HG02610 (cell line): ENCODE measurements around the gene CIART.

Experiments used
- ATAC-seq: cut with Tn5 transposase; IDR thresholded peaks from one replicate; pipeline ENCODE4 v1.9.1; 2021; ENCODE audit warnings: mild to moderate bottlenecking, moderate library complexity; ENCODE audit not compliant: unreplicated experiment

Gene CIART

DNA sequence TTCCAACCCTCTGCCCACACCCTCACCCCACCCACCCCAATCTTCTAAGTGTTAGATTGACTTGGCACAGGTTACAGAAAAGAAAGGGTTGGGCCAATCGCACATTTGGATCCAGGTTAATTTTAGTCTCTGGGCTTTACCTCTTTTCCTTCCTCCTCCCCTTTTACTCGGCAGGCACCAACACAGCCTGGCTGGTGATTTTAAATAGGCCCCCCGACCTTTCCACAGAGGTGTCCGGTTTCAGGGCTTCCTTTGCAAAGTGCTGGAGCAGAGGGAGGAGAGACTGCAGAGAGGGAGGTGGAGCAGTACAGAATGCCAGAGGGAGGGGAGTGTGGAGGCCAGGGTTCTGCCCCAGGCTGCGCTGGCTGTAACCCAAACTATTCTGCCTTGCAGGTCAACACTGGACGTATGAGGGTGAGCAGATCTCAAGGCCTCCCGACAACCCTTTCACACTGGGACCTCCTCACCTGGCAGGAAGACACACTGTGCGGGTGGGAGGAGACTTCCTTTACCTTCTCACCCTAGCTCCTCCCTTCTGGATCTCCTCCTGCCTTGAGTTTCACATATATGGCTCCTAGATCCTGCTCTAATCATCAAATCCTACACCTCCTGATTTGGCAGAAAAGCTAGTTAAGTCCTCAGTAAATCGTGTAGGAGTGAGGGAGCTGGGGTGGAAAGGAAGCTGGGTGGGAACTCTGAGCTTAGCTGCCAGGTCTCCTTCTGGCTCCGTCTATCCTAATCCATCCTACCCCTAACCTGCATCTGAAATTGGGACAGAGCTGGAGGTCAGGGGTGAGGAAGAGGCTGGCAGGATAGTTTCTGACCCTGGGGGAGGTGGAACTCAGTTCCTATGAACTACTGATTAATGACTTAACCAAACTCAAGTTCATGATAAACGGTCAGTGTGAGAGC lies 22.3 kb upstream of the CIART start:
- ATAC-seq = no peak

DNA sequence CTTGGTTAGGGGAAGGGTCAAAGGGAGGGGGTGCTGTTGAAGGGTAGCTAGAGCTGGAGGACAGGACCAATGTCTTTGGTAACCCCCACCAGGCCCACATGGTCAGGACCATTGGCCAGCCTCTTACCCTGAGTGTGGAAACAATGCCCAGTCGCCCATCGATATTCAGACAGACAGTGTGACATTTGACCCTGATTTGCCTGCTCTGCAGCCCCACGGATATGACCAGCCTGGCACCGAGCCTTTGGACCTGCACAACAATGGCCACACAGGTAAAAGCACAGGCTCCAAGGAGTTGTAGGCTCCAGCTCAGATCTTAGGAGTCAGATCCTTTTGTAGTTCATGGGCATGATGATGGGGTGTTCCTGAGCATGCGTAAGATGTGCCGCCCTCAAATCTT lies 21.0 kb upstream of the CIART start:
- ATAC-seq = no peak

- ATAC-seq = no peak
Measured at GRCh38 chr1:150262388-150263320, 19.7 kb upstream of the CIART start.

- ATAC-seq = no peak
Measured at GRCh38 chr1:150263549-150263948, 18.8 kb upstream of the CIART start.

GRCh38 chr1:150267896-150268295 lies 14.5 kb upstream of the CIART start:
- ATAC-seq = no peak

DNA sequence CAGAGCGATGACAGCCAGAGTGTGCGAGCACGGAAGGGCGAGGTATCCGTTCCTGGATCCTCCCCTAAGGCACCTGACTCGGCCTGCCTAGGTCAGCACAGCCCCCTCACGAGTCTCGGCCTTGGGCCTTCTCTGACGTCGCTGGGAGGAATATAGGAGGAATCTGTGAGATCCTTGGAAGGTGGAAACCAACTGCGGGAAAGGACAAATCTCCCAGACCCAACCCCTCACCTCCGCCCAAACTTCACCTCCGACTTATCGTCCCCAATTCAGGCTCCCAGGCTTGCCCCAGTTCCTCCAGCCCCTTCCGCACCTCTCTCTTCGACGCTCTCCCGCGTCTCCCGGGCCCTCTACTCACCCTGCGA lies 14.0 kb upstream of the CIART start:
- peak; percentile 29 for ATAC-seq

DNA sequence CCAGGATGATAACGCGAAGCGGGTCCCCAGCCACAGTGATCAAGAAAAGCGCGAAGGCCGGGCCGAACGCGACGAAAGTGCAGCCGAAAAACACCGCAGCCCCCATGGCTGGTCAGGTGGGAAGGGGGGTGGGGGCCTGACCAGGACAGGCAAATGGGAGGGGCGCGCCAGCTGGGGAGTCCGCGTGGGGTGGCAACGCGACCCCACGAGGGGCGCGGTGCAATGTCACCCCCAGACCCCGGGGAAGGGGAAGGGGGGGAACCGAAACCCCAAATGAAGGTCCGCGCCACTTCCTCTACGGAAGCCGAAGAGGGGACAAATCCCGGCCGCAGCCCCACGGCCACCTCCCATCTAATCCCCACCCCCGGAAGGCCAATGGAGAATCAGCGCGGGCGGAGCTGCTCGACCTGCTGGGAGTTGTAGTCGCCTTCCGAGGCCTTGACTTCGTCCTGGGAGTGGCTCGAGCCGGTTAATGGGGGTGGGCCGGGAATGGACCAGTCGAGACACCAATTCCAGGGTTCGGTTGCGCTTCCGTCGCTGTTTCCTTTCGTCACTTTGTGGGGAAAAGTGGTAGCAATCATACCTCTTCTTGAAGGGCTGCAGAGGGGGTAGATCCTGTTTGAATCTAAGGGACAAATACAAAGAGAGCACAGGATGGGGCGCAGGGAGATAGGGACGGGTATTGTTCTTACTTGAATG lies 13.5 kb upstream of the CIART start, which contains the start of gene APH1A:
Gene APH1A (minus strand): TSS at position 312 of the 699 bp plus-strand sequence. CDS start 206 bp downstream, at position 106.
- peak; percentile 85 for ATAC-seq

- no peak for ATAC-seq
Measured at GRCh38 chr1:150269451-150269850, 12.9 kb upstream of the CIART start.

GRCh38 chr1:150271291-150271959 lies 10.9 kb upstream of the CIART start:
- no peak for ATAC-seq

GRCh38 chr1:150273311-150273710 lies 9.0 kb upstream of the CIART start:
- ATAC-seq = no peak

- ATAC-seq = no peak
Measured at GRCh38 chr1:150280138-150280707, 2.1 kb upstream of the CIART start.

DNA sequence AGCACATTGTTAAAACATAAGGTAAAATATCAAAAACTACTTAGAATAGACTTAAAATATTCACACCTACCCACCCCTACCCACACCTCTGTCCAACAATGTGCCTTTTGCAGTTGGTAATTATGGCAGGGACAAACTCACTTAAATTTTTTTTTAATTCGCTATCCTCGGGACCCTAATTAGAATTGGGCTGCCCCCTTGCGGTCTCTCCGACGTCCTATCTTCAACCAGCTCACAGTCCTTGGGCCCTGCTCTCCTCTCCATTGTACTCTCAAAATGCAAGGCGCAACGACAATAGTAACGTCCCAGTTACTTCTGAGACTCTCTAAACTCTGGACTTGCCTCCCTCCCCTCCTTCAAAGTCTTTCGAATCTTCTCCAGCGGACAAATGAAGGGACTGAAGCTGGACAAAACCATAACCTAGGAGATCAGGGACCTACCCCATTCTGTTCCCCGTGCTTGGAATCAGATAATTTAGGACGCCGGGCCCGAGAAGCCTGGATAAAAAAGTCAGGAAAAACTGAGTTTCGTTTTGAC lies 1.1 kb upstream of the CIART start:
- no peak for ATAC-seq

GRCh38 chr1:150282558-150282958 lies 204 bp downstream of the CIART start:
- ATAC-seq = peak; percentile 5

DNA sequence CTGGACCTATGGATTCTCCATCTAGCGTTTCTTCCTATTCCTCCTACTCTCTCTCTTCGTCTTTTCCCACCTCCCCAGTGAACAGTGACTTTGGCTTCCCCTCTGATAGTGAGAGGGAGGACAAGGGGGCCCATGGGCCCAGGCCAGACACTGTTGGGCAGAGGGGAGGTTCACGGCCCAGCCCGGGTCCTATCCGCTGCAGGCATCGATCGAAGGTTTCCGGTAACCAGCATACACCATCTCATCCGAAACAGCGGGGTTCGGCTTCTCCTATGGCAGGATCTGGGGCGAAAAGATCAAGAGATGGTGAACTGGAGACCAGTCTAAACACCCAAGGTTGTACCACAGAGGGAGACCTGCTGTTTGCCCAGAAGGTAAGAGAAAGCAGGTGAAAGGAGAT lies 906 bp downstream of the CIART start:
- ATAC-seq = no peak

GRCh38 chr1:150288382-150288781 lies 6.0 kb downstream of the CIART start:
- no peak for ATAC-seq

GRCh38 chr1:150288822-150289221 lies 6.5 kb downstream of the CIART start:
- no peak for ATAC-seq

DNA sequence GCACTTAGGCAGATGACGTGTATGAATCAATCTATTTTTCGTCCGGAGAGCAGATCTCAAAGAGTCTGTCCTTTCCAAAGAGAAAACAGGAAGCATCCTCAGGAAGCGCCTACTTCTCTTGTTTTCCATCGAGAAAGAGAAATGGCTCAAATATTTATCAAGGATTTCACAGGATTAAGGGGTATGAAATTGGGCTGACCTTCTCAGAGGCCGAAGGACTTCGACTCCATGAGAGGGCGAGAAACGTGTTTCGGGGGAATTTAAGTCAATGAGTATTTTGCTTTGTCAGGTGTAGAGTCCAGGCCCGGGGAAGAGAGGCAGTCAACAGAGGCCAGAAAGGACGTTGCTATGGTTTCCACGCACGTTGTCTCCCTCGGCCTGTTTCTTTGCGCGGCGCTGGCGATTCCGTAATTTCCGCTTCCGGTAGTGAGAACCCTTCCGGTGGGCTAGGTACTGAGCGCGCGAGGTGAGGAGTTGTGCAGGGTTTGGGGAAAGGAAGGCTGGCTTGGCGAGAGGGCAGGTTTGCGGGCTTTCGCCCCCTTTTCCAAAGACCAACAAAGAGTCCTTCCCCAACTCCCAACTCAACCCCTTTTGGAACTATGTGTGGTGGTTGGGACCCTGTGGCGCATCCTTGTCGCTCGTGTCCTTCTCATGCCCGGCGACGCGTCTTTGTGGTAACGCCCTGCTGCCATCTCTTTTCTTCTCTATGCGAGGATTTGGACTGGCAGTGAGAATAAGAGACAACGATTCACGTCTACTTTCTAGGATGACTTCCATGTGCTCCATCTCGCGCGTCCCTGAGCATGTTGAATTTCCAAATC lies 11.3 kb downstream of the CIART start, which contains the start of gene MRPS21:
Gene MRPS21 (plus strand): TSS at position 429 of the 821 bp plus-strand sequence. CDS start 506 bp downstream, outside the sequence.
- peak; percentile 98 for ATAC-seq

DNA sequence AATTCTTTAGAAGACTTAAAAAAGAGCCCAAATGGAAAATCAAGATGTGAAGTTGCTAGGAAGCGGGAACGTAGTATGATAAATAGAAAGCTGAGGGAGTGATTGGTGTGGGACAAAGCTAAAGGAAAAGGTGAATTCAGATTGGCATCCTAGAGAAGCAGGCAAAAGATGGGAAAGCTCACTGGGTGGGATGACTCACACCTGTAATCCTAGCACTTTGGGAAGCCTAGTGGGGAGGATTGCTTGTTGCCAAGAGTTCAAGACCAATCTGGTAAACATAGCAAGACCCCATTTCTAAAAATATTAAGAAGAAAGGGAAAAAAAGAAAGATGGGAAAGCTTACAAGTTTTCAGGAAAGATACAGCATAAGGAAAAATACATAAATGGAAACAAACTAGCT lies 13.1 kb downstream of the CIART start:
- no peak for ATAC-seq

GRCh38 chr1:150299716-150300115 lies 17.4 kb downstream of the CIART start:
- no peak for ATAC-seq
